ENCODE measurements around the gene PTK6. TPM values are rescaled to one million over a fixed set of nuclear protein-coding genes. Genes with fewer than 3 reads are reported as not detected.

The PTK6 gene
- total and polyA plus RNA-seq, 2 of the 13 experiments (the other 11 are each of a cell fraction or from before 2014, with no cell fraction given): 0.08 TPM; not detected in 1

- no peak for TF ChIP-seq PRDM4 (CRISPR knock-in tag; IDR thresholded peaks at IDR 0.05; ENCODE audit: borderline replicate concordance)
- no peak for TF ChIP-seq HDAC6 (IDR thresholded peaks at IDR 0.05; ENCODE audit: low read depth, low read length)
- no peak for TF ChIP-seq RFX1 (IDR thresholded peaks at IDR 0.05)
- TF ChIP-seq ZFP82 (CRISPR knock-in tag; IDR thresholded peaks at IDR 0.05; ENCODE audit: borderline replicate concordance): no peak
- TF ChIP-seq E2F5 (CRISPR knock-in tag; conservative IDR thresholded peaks at IDR 0.05): no peak
- TF ChIP-seq ZNF33A (CRISPR knock-in tag; IDR thresholded peaks at IDR 0.05; ENCODE audit: borderline replicate concordance): no peak
- no peak for TF ChIP-seq ZNF556 (CRISPR knock-in tag; IDR thresholded peaks at IDR 0.05; ENCODE audit: borderline replicate concordance)
- TF ChIP-seq ZBTB7B (CRISPR knock-in tag; IDR thresholded peaks at IDR 0.05): peak; percentile 74
- peak; percentile 73 for TF ChIP-seq ZNF788 (CRISPR knock-in tag; IDR thresholded peaks at IDR 0.05; ENCODE audit: borderline replicate concordance)
- no peak for TF ChIP-seq MBD4 (IDR thresholded peaks at IDR 0.05; ENCODE audit: borderline replicate concordance, low read length)
- TF ChIP-seq ZNF205 (CRISPR knock-in tag; IDR thresholded peaks at IDR 0.05): no peak
- peak; percentile 70 for TF ChIP-seq HNRNPLL (IDR thresholded peaks at IDR 0.05; ENCODE audit: low read depth, low read length, poor library complexity, severe bottlenecking)
- TF ChIP-seq ZNF160 (CRISPR knock-in tag; IDR thresholded peaks at IDR 0.05): no peak
- no peak for TF ChIP-seq ZMAT5 (CRISPR knock-in tag; IDR thresholded peaks at IDR 0.05; ENCODE audit: borderline replicate concordance, low read depth)
- no peak for TF ChIP-seq ATF3 (CRISPR knock-in tag; IDR thresholded peaks at IDR 0.05)
Measured at GRCh38 chr20:63495741-63496595, 41.2 kb downstream of the PTK6 start (continued).

Data from HepG2 (cell line).